Prostate gland (tissue), 2 donors: Measurements from ENCODE around the gene CDKL4. TPM values are rescaled to one million over a fixed set of nuclear protein-coding genes. Genes with fewer than 3 reads are reported as not detected.

ENCODE experiments used
- small RNA-seq, 2 donors: library from RNA; depleted of rRNA; stranded (forward); fragments of <200 nt; gene quantifications; one replicate each; pipeline ENCODE3, GENCODE V24; 2016
- total RNA-seq, 2 donors: library from RNA; depleted of rRNA; stranded (reverse); fragments of >200 nt; gene quantifications; one replicate each; pipeline ENCODE4 v1.1.0, GENCODE V29; 2016

CDKL4 gene
- total RNA-seq, 2 donors from 2014 or later, result not detected

Small RNAs within 50 kb of the gene (small RNA-seq; reads per million reads assigned to genes)
- gene RF00019 (0 reads per million in 2 donors), gene RF00272 (0 reads per million in 2 donors)

Other genes starting within 250 kb of the CDKL4 start
- 10 to 100 TPM; 35.0 to 54.1 TPM for gene SOS1, start 122.9 kb downstream of the CDKL4 start, total RNA-seq
- 10 to 100 TPM; 34.3 to 41.8 TPM for gene MAP4K3, start 193.3 kb upstream of the CDKL4 start, total RNA-seq